Suprapubic skin (tissue), 4 donors: ENCODE measurements around the gene GGT1. TPM values are rescaled to one million over a fixed set of nuclear protein-coding genes. Genes with fewer than 3 reads are reported as not detected.
A peak's percentile ranks its signal among the peaks of the same experiment; 100 is the strongest.
"Not testable (repeated sequence)": the region's sequence is repeated elsewhere in the genome, so short reads cannot be mapped to it uniquely, and the experiment has no call there.

Source experiments
- DNase-seq, 2 donors: peaks; one replicate each; pipeline ENCODE4 v3.0.0-alpha.2; 2019; ENCODE audit warnings: low spot score in 2 of 2
- H3K27ac ChIP-seq: fragments of 200-600 bp; sonication (generic); one replicate; pipeline ENCODE4 v1.5.1; 2019
- H3K27me3 ChIP-seq: fragments of 200-600 bp; sonication (generic); one replicate; pipeline ENCODE4 v1.5.1; 2019
- H3K36me3 ChIP-seq: fragments of 200-600 bp; sonication (generic); one replicate; pipeline ENCODE4 v1.5.1; 2019
- H3K4me1 ChIP-seq: fragments of 200-600 bp; sonication (generic); one replicate; pipeline ENCODE4 v1.5.1; 2019
- H3K4me3 ChIP-seq: fragments of 200-600 bp; sonication (generic); one replicate; pipeline ENCODE4 v1.5.1; 2019; ENCODE audit warnings: mild to moderate bottlenecking
- H3K9me3 ChIP-seq: fragments of 200-600 bp; sonication (generic); one replicate; pipeline ENCODE4 v1.5.1; 2019
- CTCF ChIP-seq, 2 donors: fragments of 200-600 bp in 1 of 2; fragments of 450-650 bp in 1 of 2; sonication (generic) in 1 of 2; IDR thresholded peaks; one replicate each; pipeline ENCODE4 v1.5.1; 2016 to 2019; ENCODE audit warnings: antibody characterized with exemption in 2 of 2, mild to moderate bottlenecking in 1 of 2, moderate library complexity in 1 of 2
- WGBS: methylation state at CpG from one replicate; pipeline ENCODE4 v1.1.5; 2018; 5-methylcytosine and 5-hydroxymethylcytosine counted together
- total RNA-seq, 4 donors: library from RNA; depleted of rRNA; stranded (reverse); fragments of >200 nt; gene quantifications; one replicate each; pipeline ENCODE4 v1.1.0, GENCODE V29; 2016

The GGT1 gene
- total RNA-seq, 4 donors from 2014 or later, result 1.7 to 9.1 (median 5.6) TPM

GRCh38 chr22:24629069-24629468 lies 26.1 kb downstream of the GGT1 start:
- H3K27me3 ChIP-seq, H3K9me3 ChIP-seq, DNase-seq, H3K36me3 ChIP-seq, H3K4me3 ChIP-seq, H3K27ac ChIP-seq: not testable (repeated sequence)
- 41% methylated on average over 7 of the region's 11 CpGs for WGBS
- peak; percentile 5 to 51 for TF ChIP-seq CTCF (IDR thresholded peaks at IDR 0.05)
- peaks cover 11% of the 10 kb centered on the region for H3K4me1 ChIP-seq

- not testable (repeated sequence) for H3K27ac ChIP-seq
Measured at GRCh38 chr22:24630812-24631427, 27.9 kb downstream of the GGT1 start.

GRCh38 chr22:24631430-24632122 lies 28.6 kb downstream of the GGT1 start:
- H3K4me1 ChIP-seq, result peaks cover 11% of the 10 kb centered on the region
- H3K36me3 ChIP-seq, H3K27ac ChIP-seq, H3K4me3 ChIP-seq, H3K9me3 ChIP-seq, H3K27me3 ChIP-seq, DNase-seq: not testable (repeated sequence)
- 58% methylated on average over 12 of the region's 16 CpGs for WGBS

More at GRCh38 chr22:24630812-24631427, 27.9 kb downstream of the GGT1 start:
- not testable (repeated sequence) for DNase-seq, H3K4me3 ChIP-seq, H3K27me3 ChIP-seq, H3K9me3 ChIP-seq, H3K36me3 ChIP-seq
- peaks cover 11% of the 10 kb centered on the region for H3K4me1 ChIP-seq
- WGBS, result 76% methylated on average over 7 of the region's 7 CpGs

- not testable (repeated sequence) for H3K9me3 ChIP-seq, H3K27ac ChIP-seq, H3K4me3 ChIP-seq, H3K36me3 ChIP-seq, H3K27me3 ChIP-seq, DNase-seq
- peaks cover 11% of the 10 kb centered on the region for H3K4me1 ChIP-seq
- no CpG with 5 or more reads among the region's 13 CpGs for WGBS
Measured at GRCh38 chr22:24632642-24633041, 29.6 kb downstream of the GGT1 start.

GRCh38 chr22:24633231-24634023 lies 30.4 kb downstream of the GGT1 start:
- DNase-seq, H3K4me3 ChIP-seq, H3K9me3 ChIP-seq, H3K27me3 ChIP-seq, H3K36me3 ChIP-seq, H3K27ac ChIP-seq: not testable (repeated sequence)
- peaks cover 11% of the 10 kb centered on the region for H3K4me1 ChIP-seq
- WGBS, result 51% methylated on average over 16 of the region's 16 CpGs

GRCh38 chr22:24634776-24635389 lies 31.9 kb downstream of the GGT1 start:
- not testable (repeated sequence) for H3K27ac ChIP-seq, DNase-seq, H3K4me3 ChIP-seq, H3K36me3 ChIP-seq, H3K9me3 ChIP-seq, H3K27me3 ChIP-seq
- 51% methylated on average over 4 of the region's 10 CpGs for WGBS
- peaks cover 11% of the 10 kb centered on the region for H3K4me1 ChIP-seq

GRCh38 chr22:24636513-24636912 lies 33.5 kb downstream of the GGT1 start:
- not testable (repeated sequence) for H3K9me3 ChIP-seq, H3K4me3 ChIP-seq, H3K36me3 ChIP-seq, DNase-seq, H3K27me3 ChIP-seq, H3K27ac ChIP-seq
- H3K4me1 ChIP-seq, result peaks cover 11% of the 10 kb centered on the region
- 79% methylated on average over 3 of the region's 3 CpGs for WGBS

GRCh38 chr22:24642307-24642706 lies 39.3 kb downstream of the GGT1 start:
- H3K36me3 ChIP-seq, DNase-seq, H3K27me3 ChIP-seq, H3K27ac ChIP-seq, H3K4me3 ChIP-seq, H3K9me3 ChIP-seq, H3K4me1 ChIP-seq: not testable (repeated sequence)
- 57% methylated on average over 1 of the region's 1 CpG for WGBS

- WGBS, result no CpG with 5 or more reads among the region's 11 CpGs
- not testable (repeated sequence) for H3K27me3 ChIP-seq, H3K4me1 ChIP-seq, H3K4me3 ChIP-seq, H3K9me3 ChIP-seq, H3K27ac ChIP-seq, DNase-seq, H3K36me3 ChIP-seq
Measured at GRCh38 chr22:24644409-24644808, 41.4 kb downstream of the GGT1 start.

GRCh38 chr22:24645408-24646399 lies 42.7 kb downstream of the GGT1 start:
- DNase-seq, H3K4me3 ChIP-seq, H3K9me3 ChIP-seq, H3K27ac ChIP-seq, H3K36me3 ChIP-seq, H3K4me1 ChIP-seq, H3K27me3 ChIP-seq: not testable (repeated sequence)
- WGBS, result 67% methylated on average over 2 of the region's 21 CpGs

GRCh38 chr22:24646756-24647155 lies 43.8 kb downstream of the GGT1 start:
- not testable (repeated sequence) for H3K27me3 ChIP-seq, H3K9me3 ChIP-seq, H3K36me3 ChIP-seq, DNase-seq, H3K4me3 ChIP-seq, H3K27ac ChIP-seq, H3K4me1 ChIP-seq
- WGBS, result 100% methylated on average over 3 of the region's 19 CpGs

GRCh38 chr22:24649371-24649770 lies 46.4 kb downstream of the GGT1 start:
- no CpG with 5 or more reads among the region's 4 CpGs for WGBS

More at GRCh38 chr22:24649371-24649770, 46.4 kb downstream of the GGT1 start:
- H3K27me3 ChIP-seq, DNase-seq, H3K36me3 ChIP-seq, H3K4me3 ChIP-seq, H3K4me1 ChIP-seq, H3K27ac ChIP-seq, H3K9me3 ChIP-seq: not testable (repeated sequence)
